HUES64 (cell line): Measurements from ENCODE around the gene HMCES.
A peak's percentile ranks its signal among the peaks of the same experiment; 100 is the strongest.

ENCODE experiments used
- H3K27ac ChIP-seq: 2 replicates; pipeline ENCODE4 v1.7.0; 2013; ENCODE audit warnings: low read depth, low read length, inconsistent platforms
- H3K27me3 ChIP-seq: 2 replicates; pipeline ENCODE4 v1.6.1; 2013; ENCODE audit warnings: mild to moderate bottlenecking, low read length; ENCODE audit not compliant: insufficient read depth
- H3K36me3 ChIP-seq: 2 replicates; pipeline ENCODE4 v1.6.1; 2013; ENCODE audit warnings: mild to moderate bottlenecking, low read length; ENCODE audit not compliant: insufficient read depth
- H3K4me1 ChIP-seq: 2 replicates; pipeline ENCODE4 v1.6.1; 2013; ENCODE audit warnings: mild to moderate bottlenecking, low read length, moderate library complexity; ENCODE audit not compliant: insufficient read depth
- H3K4me3 ChIP-seq: 2 replicates; pipeline ENCODE4 v1.5.1; 2013; ENCODE audit warnings: mild to moderate bottlenecking, low read length, moderate library complexity
- H3K9ac ChIP-seq: 2 replicates; pipeline ENCODE4 v1.6.1; 2013; ENCODE audit warnings: mild to moderate bottlenecking, low read depth, low read length
- H3K9me3 ChIP-seq: 2 replicates; pipeline ENCODE4 v1.6.1; 2013; ENCODE audit warnings: low read depth, low read length; ENCODE audit not compliant: insufficient read depth
- WGBS: fragments of 150-250, 120-280 bp; methylation state at CpG from one replicate; pipeline ENCODE4 v1.1.7; 2013; ENCODE audit warnings: missing lambda C conversion rate; 5-methylcytosine and 5-hydroxymethylcytosine counted together

Gene HMCES

DNA sequence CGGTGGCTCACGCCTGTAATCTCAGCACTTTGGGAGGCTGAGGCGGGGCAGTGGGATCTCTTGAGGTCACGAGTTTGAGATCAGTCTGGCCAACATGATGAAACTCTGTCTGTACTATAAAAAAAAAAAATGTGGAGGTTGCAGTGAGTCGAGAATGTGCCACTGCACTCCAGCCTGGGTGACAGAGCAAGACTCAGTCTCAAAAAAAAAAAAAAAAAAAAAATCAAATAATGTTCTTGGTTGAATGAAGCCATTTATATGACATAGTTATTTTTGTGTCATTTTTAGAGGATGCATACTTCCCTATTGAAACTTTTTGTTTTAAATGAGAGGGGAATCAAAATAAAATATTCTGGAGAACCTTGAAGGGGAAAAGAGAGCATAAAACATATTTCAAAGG, 3.1 kb downstream of the HMCES start:
- Histone ChIP-seq H3K4me1 (peaks cover 16% of the 10 kb centered on the region), H3K9me3 (no peaks in the 10 kb centered on the region), H3K4me3 (no peak overlapping the region), H3K36me3 (peaks cover 11% of the 10 kb centered on the region), H3K9ac (no peak overlapping the region), H3K27ac (no peak overlapping the region), H3K27me3 (no peaks in the 10 kb centered on the region)
- 95% methylated on average over 4 of the region's 5 CpGs for WGBS

DNA sequence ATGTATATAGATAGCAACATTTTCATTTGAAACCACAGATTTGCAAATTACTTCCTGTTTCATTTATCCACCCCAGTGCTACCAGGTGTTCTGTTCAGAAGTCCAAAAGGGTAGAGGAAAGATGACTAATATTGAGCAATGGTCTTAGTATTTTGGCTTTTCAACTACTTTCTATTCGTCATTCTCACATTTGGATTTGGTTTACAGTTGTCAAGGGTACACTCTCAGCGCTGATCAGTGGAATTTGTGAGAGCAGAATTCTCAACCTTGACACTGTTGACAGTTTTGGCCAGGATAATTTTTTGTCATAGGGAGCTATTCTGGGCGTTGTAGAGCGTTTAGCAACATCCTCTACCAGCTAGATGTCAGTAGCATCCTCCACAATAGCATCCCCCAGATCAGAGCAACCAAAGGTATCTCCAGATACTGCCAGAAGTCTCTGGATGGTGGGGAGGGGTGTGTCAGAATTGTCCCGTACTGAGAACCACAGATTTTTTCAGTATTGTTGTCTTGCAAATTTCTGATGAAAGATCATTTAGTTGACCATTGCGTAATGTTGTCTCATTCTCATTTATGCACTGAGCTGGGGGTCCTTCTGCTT, 4.2 kb downstream of the HMCES start:
- Histone ChIP-seq H3K9ac (no peak overlapping the region), H3K4me3 (no peak overlapping the region), H3K36me3 (peaks cover 7% of the 10 kb centered on the region; the same call in 1 of the 2 replicates), H3K27ac (no peak overlapping the region), H3K27me3 (no peaks in the 10 kb centered on the region), H3K9me3 (no peaks in the 10 kb centered on the region), H3K4me1 (peaks cover 10% of the 10 kb centered on the region)
- 80% methylated on average over 6 of the region's 6 CpGs for WGBS

- WGBS, result 96% methylated on average over 2 of the region's 2 CpGs
- no peaks in the 10 kb centered on the region for H3K9me3 ChIP-seq
- H3K9ac ChIP-seq, result no peak overlapping the region
- peaks cover 28% of the 10 kb centered on the region for H3K36me3 ChIP-seq
- H3K4me1 ChIP-seq, result no peaks in the 10 kb centered on the region
- no peaks in the 10 kb centered on the region for H3K27me3 ChIP-seq
- H3K4me3 ChIP-seq, result no peak overlapping the region
- H3K27ac ChIP-seq, result no peak overlapping the region
Measured at GRCh38 chr3:129286081-129286480, 7.4 kb downstream of the HMCES start.

DNA sequence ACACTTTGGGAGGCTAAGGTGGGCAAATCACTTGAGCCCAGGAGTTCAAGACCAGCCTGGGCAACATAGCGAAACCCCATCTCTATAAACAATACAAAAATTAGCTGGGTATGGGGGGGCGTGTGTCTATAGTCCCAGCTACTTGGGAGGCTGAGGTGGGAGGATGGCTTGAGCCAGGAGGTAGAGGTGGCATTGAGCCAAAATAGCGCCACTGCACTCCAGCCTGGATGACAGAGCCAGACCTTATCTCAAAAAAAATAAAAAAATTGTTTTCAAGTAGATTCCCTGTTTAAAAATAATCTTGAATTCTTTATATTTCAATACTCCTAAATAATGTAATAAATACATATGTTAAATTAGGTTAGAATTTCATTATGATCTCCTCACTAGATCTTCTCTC, 9.8 kb downstream of the HMCES start:
- H3K36me3 ChIP-seq, result peaks cover 45% of the 10 kb centered on the region
- H3K9ac ChIP-seq, result no peak overlapping the region
- H3K27ac ChIP-seq, result no peak overlapping the region
- no peaks in the 10 kb centered on the region for H3K4me1 ChIP-seq
- H3K9me3 ChIP-seq, result no peaks in the 10 kb centered on the region
- H3K4me3 ChIP-seq, result no peak overlapping the region
- no peaks in the 10 kb centered on the region for H3K27me3 ChIP-seq
- WGBS, result 97% methylated on average over 2 of the region's 3 CpGs

- WGBS, result 96% methylated on average over 4 of the region's 6 CpGs
- peaks cover 53% of the 10 kb centered on the region for H3K36me3 ChIP-seq
- H3K9ac ChIP-seq, result no peak overlapping the region
- H3K27me3 ChIP-seq, result no peaks in the 10 kb centered on the region
- H3K27ac ChIP-seq, result no peak overlapping the region
- no peak overlapping the region for H3K4me3 ChIP-seq
- no peaks in the 10 kb centered on the region for H3K4me1 ChIP-seq
- H3K9me3 ChIP-seq, result no peaks in the 10 kb centered on the region
Measured at GRCh38 chr3:129289201-129289921, 10.7 kb downstream of the HMCES start.

GRCh38 chr3:129291236-129291886, 12.7 kb downstream of the HMCES start:
- 92% methylated on average over 4 of the region's 4 CpGs for WGBS
- H3K27ac ChIP-seq, result no peak overlapping the region
- peaks cover 57% of the 10 kb centered on the region for H3K36me3 ChIP-seq
- no peak overlapping the region for H3K4me3 ChIP-seq
- H3K4me1 ChIP-seq, result no peaks in the 10 kb centered on the region
- no peaks in the 10 kb centered on the region for H3K27me3 ChIP-seq
- no peaks in the 10 kb centered on the region for H3K9me3 ChIP-seq
- H3K9ac ChIP-seq, result no peak overlapping the region

DNA sequence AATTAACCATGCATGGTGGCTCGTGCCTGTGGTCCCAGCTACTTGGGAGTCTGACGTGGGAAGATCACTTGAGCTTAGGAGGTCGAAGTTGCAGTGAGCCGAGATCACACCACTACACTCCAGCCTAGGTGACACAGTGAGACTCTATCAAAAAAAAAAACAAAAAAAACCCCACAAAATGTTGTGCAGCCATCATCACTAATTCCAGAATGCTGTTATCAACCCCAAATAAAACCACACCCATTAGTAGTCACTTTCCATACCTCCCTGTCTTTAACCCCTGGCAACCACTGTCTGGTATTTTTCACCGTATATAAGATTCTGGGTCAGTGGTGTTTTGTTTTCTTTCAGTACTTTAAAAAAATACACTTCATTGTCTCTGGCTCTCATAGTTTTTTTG, 16.6 kb downstream of the HMCES start:
- no peaks in the 10 kb centered on the region for H3K9me3 ChIP-seq
- H3K27ac ChIP-seq, result no peak overlapping the region
- no peak overlapping the region for H3K9ac ChIP-seq
- H3K27me3 ChIP-seq, result no peaks in the 10 kb centered on the region
- WGBS, result 98% methylated on average over 4 of the region's 5 CpGs
- peaks cover 59% of the 10 kb centered on the region for H3K36me3 ChIP-seq
- no peaks in the 10 kb centered on the region for H3K4me1 ChIP-seq
- no peak overlapping the region for H3K4me3 ChIP-seq

GRCh38 chr3:129304146-129304961, 25.7 kb downstream of the HMCES start:
- 89% methylated on average over 3 of the region's 3 CpGs for WGBS
- Histone ChIP-seq H3K9ac (no peak overlapping the region), H3K27ac (peak overlapping the region; percentile 39; the same call in 1 of the 2 replicates), H3K36me3 (peaks cover 38% of the 10 kb centered on the region), H3K9me3 (no peaks in the 10 kb centered on the region), H3K27me3 (no peaks in the 10 kb centered on the region), H3K4me1 (peaks cover 15% of the 10 kb centered on the region), H3K4me3 (no peak overlapping the region)

- H3K27ac ChIP-seq, result peak overlapping the region; percentile 39; the same call in 1 of the 2 replicates
- H3K27me3 ChIP-seq, result no peaks in the 10 kb centered on the region
- H3K4me1 ChIP-seq, result peaks cover 15% of the 10 kb centered on the region
- no peak overlapping the region for H3K4me3 ChIP-seq
- no peak overlapping the region for H3K9ac ChIP-seq
- WGBS, result 91% methylated on average over 1 of the region's 1 CpG
- H3K9me3 ChIP-seq, result no peaks in the 10 kb centered on the region
- peaks cover 37% of the 10 kb centered on the region for H3K36me3 ChIP-seq
Measured at GRCh38 chr3:129304962-129305222, 26.2 kb downstream of the HMCES start.

- Histone ChIP-seq H3K9ac (peak overlapping the region; percentile 7; the same call in 1 of the 2 replicates), H3K4me1 (peaks cover 19% of the 10 kb centered on the region), H3K27me3 (no peaks in the 10 kb centered on the region), H3K27ac (peak overlapping the region; percentile 69), H3K36me3 (peaks cover 32% of the 10 kb centered on the region), H3K4me3 (peak overlapping the region; percentile 31), H3K9me3 (no peaks in the 10 kb centered on the region)
- WGBS, result 2% methylated on average over 24 of the region's 26 CpGs
Measured at GRCh38 chr3:129305592-129306091, 27.0 kb downstream of the HMCES start.

GRCh38 chr3:129308636-129309035, 30.0 kb downstream of the HMCES start:
- H3K27ac ChIP-seq, result no peak overlapping the region
- peaks cover 10% of the 10 kb centered on the region for H3K36me3 ChIP-seq

More at GRCh38 chr3:129308636-129309035, 30.0 kb downstream of the HMCES start:
- H3K27me3 ChIP-seq, result no peaks in the 10 kb centered on the region
- WGBS, result 93% methylated on average over 3 of the region's 3 CpGs
- peaks cover 19% of the 10 kb centered on the region for H3K4me1 ChIP-seq
- H3K9ac ChIP-seq, result no peak overlapping the region
- H3K4me3 ChIP-seq, result no peak overlapping the region
- no peaks in the 10 kb centered on the region for H3K9me3 ChIP-seq
